Keratinocyte (primary cell): ENCODE results near the gene TNC. TPM values are rescaled to one million over a fixed set of nuclear protein-coding genes. Genes with fewer than 3 reads are reported as not detected.

Source experiments
- DNase-seq: peaks from one replicate; pipeline ENCODE4 v3.0.0-alpha.2; 2011; ENCODE audit warnings: low read depth, missing footprints, low spot score
- FAIRE-seq: peaks from 2 replicates; lab custom pipeline; 2011; peaks lifted over from hg19 to GRCh38; lab: Jason Lieb, UNC
- H2AFZ ChIP-seq: 2 replicates; pipeline ENCODE4 v1.6.0; 2012; ENCODE audit warnings: low read length, control low read depth, inconsistent platforms; ENCODE audit not compliant: control insufficient read depth
- H3K27ac ChIP-seq: 2 replicates; pipeline ENCODE4 v1.5.1; 2011; ENCODE audit warnings: low read length; ENCODE audit not compliant: control insufficient read depth, insufficient read depth
- H3K27me3 ChIP-seq: 3 replicates; pipeline ENCODE4 v1.6.0; 2011; ENCODE audit warnings: low read length; ENCODE audit not compliant: control insufficient read depth, insufficient read depth; ENCODE audit errors: extremely low read depth
- H3K36me3 ChIP-seq, 2 experiments: 2 replicates in 1 of 2; 3 replicates in 1 of 2; pipeline ENCODE4 v1.5.1; 2011; ENCODE audit warnings: low read length in 2 of 2, mild to moderate bottlenecking in 1 of 2; ENCODE audit not compliant: control insufficient read depth in 2 of 2, insufficient read depth in 2 of 2; ENCODE audit errors: extremely low read depth in 1 of 2
- H3K4me1 ChIP-seq: 3 replicates; pipeline ENCODE4 v1.5.1; 2011; ENCODE audit warnings: low read length; ENCODE audit not compliant: control insufficient read depth, insufficient read depth; ENCODE audit errors: extremely low read depth
- H3K4me2 ChIP-seq: 3 replicates; pipeline ENCODE4 v1.6.0; 2011; ENCODE audit warnings: low read depth, low read length; ENCODE audit not compliant: control insufficient read depth, insufficient read depth; ENCODE audit errors: extremely low read depth
- H3K4me3 ChIP-seq, 3 experiments: fragments of 200-600 bp in 1 of 3; sonication (generic) in 1 of 3; 2 replicates in 2 of 3; 3 replicates in 1 of 3; pipeline ENCODE4 v1.5.1; 2011 to 2016; ENCODE audit warnings: low read length in 3 of 3, mild to moderate bottlenecking in 3 of 3, control low read depth in 2 of 3, inconsistent platforms in 1 of 3, low read depth in 1 of 3, mixed read lengths in 1 of 3, mixed run types in 1 of 3, moderate library complexity in 1 of 3; ENCODE audit not compliant: control insufficient read depth in 2 of 3, insufficient read depth in 2 of 3; ENCODE audit errors: extremely low read depth in 1 of 3
- H3K79me2 ChIP-seq: 2 replicates; pipeline ENCODE4 v1.6.0; 2012; ENCODE audit warnings: low read length; ENCODE audit not compliant: control insufficient read depth, insufficient read depth
- H3K9ac ChIP-seq: 3 replicates; pipeline ENCODE4 v1.6.0; 2011; ENCODE audit warnings: low read length; ENCODE audit not compliant: control insufficient read depth, insufficient read depth; ENCODE audit errors: extremely low read depth
- H3K9me1 ChIP-seq: 3 replicates; pipeline ENCODE4 v1.6.0; 2011; ENCODE audit warnings: low read length; ENCODE audit not compliant: control insufficient read depth, insufficient read depth; ENCODE audit errors: extremely low read depth
- H3K9me3 ChIP-seq: 2 replicates; pipeline ENCODE4 v1.5.1; 2012; ENCODE audit warnings: low read depth, low read length; ENCODE audit not compliant: control insufficient read depth
- H4K20me1 ChIP-seq: 3 replicates; pipeline ENCODE4 v1.6.0; 2011; ENCODE audit warnings: low read length; ENCODE audit not compliant: control insufficient read depth, insufficient read depth; ENCODE audit errors: extremely low read depth
- EZH2 ChIP-seq: IDR thresholded peaks from one replicate; pipeline ENCODE4 v1.6.1; 2012; ENCODE audit warnings: inconsistent platforms, mild to moderate bottlenecking, low read length, moderate library complexity
- dilution Hi-C: fragments of 300-500 bp; cut with MboI; formaldehyde crosslinking; loops from one replicate; pipeline ENCODE4 v1.7.0; 2020; ENCODE audit warnings: low sequenced_read_pairs; ENCODE audit not compliant: extremely low pct_ligation_motif_present
- polyA plus RNA-seq, 5 experiments: library from polyadenylated mRNA; depleted of rRNA in 3 of 5; stranded (reverse) in 3 of 5; stranded (forward) in 1 of 5; unstranded in 1 of 5; fragments of >200 nt; gene quantifications; 1 replicate in 1 of 5; 2 replicates in 3 of 5; 3 replicates in 1 of 5; pipeline versions ENCODE4 v1.2.1 to v1.2.3, GENCODE V29; 2011 to 2012; ENCODE audit warnings: missing spikeins in 2 of 5, low read depth in 1 of 5, low replicate concordance in 1 of 5
- TF ChIP-seq, protein P1 (sequence below), 3 experiments: IDR thresholded peaks in 1 of 3; conservative IDR thresholded peaks in 1 of 3; optimal IDR thresholded peaks in 1 of 3; 2 replicates in 2 of 3; 3 replicates in 1 of 3; pipeline versions ENCODE3 to v1.5.1; 2011; ENCODE audit warnings: low read length in 3 of 3, mild to moderate bottlenecking in 3 of 3, moderate library complexity in 2 of 3, control low read depth in 1 of 3, inconsistent platforms in 1 of 3; ENCODE audit not compliant: insufficient read depth in 2 of 3; ENCODE audit errors: extremely low read depth in 1 of 3

The TNC gene
- polyA plus RNA-seq, 1 donor (not counting 4 experiments of a cell fraction or from before 2014, with no cell fraction given), result 58.7 TPM

GRCh38 chr9:115030006-115030405 is 88.0 kb downstream of the TNC start:
- dilution Hi-C loops, result no loop called here
- TF ChIP-seq, protein P1, sequence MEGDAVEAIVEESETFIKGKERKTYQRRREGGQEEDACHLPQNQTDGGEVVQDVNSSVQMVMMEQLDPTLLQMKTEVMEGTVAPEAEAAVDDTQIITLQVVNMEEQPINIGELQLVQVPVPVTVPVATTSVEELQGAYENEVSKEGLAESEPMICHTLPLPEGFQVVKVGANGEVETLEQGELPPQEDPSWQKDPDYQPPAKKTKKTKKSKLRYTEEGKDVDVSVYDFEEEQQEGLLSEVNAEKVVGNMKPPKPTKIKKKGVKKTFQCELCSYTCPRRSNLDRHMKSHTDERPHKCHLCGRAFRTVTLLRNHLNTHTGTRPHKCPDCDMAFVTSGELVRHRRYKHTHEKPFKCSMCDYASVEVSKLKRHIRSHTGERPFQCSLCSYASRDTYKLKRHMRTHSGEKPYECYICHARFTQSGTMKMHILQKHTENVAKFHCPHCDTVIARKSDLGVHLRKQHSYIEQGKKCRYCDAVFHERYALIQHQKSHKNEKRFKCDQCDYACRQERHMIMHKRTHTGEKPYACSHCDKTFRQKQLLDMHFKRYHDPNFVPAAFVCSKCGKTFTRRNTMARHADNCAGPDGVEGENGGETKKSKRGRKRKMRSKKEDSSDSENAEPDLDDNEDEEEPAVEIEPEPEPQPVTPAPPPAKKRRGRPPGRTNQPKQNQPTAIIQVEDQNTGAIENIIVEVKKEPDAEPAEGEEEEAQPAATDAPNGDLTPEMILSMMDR (optimal IDR thresholded peaks at IDR 0.05 in 1 of 3, IDR thresholded peaks at IDR 0.05 in 1 of 3, conservative IDR thresholded peaks at IDR 0.05 in 1 of 3; ENCODE audit: extremely low read depth in 1 of 3, insufficient read depth in 2 of 3, low read length in 3 of 3), result no peak
- TF ChIP-seq EZH2, result no peak
- Histone ChIP-seq H3K9me3 (no peaks in the 10 kb centered on the region), H4K20me1 (no peaks in the 10 kb centered on the region), H3K4me3 (no peak overlapping the region), H3K9me1 (no peaks in the 10 kb centered on the region), H3K9ac (no peak overlapping the region), H3K4me1 (peaks cover 7% of the 10 kb centered on the region), H3K4me2 (no peak overlapping the region), H3K27me3 (no peaks in the 10 kb centered on the region), H2AFZ (no peak overlapping the region), H3K36me3 (peaks cover 1 to 19% of the 10 kb centered on the region in 2 experiments), H3K79me2 (no peaks in the 10 kb centered on the region), H3K27ac (no peak overlapping the region)
- FAIRE-seq, result no peak
- no peak for DNase-seq

GRCh38 chr9:115025721-115026120 is 92.2 kb downstream of the TNC start:
- no peak for FAIRE-seq
- dilution Hi-C loops, result no loop called here

More at GRCh38 chr9:115025721-115026120, 92.2 kb downstream of the TNC start:
- H3K9me3 ChIP-seq, result no peaks in the 10 kb centered on the region
- no peak overlapping the region for H3K4me2 ChIP-seq
- no peaks in the 10 kb centered on the region for H4K20me1 ChIP-seq
- H3K4me3 ChIP-seq, result no peak overlapping the region
- peaks cover 17% of the 10 kb centered on the region for H3K4me1 ChIP-seq
- H3K79me2 ChIP-seq, result no peaks in the 10 kb centered on the region
- H3K27me3 ChIP-seq, result no peaks in the 10 kb centered on the region
- TF ChIP-seq, protein P1 (optimal IDR thresholded peaks at IDR 0.05 in 1 of 3, IDR thresholded peaks at IDR 0.05 in 1 of 3, conservative IDR thresholded peaks at IDR 0.05 in 1 of 3; ENCODE audit: extremely low read depth in 1 of 3, insufficient read depth in 2 of 3, low read length in 3 of 3), result no peak
- no peak for TF ChIP-seq EZH2
- H3K27ac ChIP-seq, result no peak overlapping the region
- no peak overlapping the region for H3K9ac ChIP-seq
- H2AFZ ChIP-seq, result no peak overlapping the region
- no peaks in the 10 kb centered on the region for H3K9me1 ChIP-seq
- H3K36me3 ChIP-seq, result peaks cover 1 to 22% of the 10 kb centered on the region in 2 experiments
- DNase-seq, result no peak
